ENCODE results near the gene HERC4.

HERC4 gene

GRCh38 chr10:68111584-68111983, 36.5 kb upstream of the HERC4 start:
- H3K4me3 ChIP-seq (replicated peaks; ENCODE audit: low read depth, low read length) = no peak overlapping the region
- DNase-seq (ENCODE audit: low read depth) = no peak
- TF ChIP-seq CTCF (IDR thresholded peaks at IDR 0.05; ENCODE audit: low read length, missing control alignments) = no peak

- H3K4me3 ChIP-seq (replicated peaks; ENCODE audit: low read depth, low read length) = no peak overlapping the region
- DNase-seq (ENCODE audit: low read depth) = no peak
- no peak for TF ChIP-seq CTCF (IDR thresholded peaks at IDR 0.05; ENCODE audit: low read length, missing control alignments)
These were observed 34.9 kb upstream of the HERC4 start for GRCh38 chr10:68110027-68110426.

GRCh38 chr10:68109331-68109730, 34.2 kb upstream of the HERC4 start, which contains the start of gene MYPN:
Gene MYPN, plus strand, starts transcription at chr10:68109488. Its CDS starts 11,951 bp downstream, at chr10:68121439.
- no peak within 1 kb of the TSS for H3K4me3 ChIP-seq (replicated peaks; ENCODE audit: low read depth, low read length)
- TF ChIP-seq CTCF (IDR thresholded peaks at IDR 0.05; ENCODE audit: low read length, missing control alignments) = no peak
- no peak for DNase-seq (ENCODE audit: low read depth)

GRCh38 chr10:68108653-68109052, 33.6 kb upstream of the HERC4 start:
- no peak for DNase-seq (ENCODE audit: low read depth)
- TF ChIP-seq CTCF (IDR thresholded peaks at IDR 0.05; ENCODE audit: low read length, missing control alignments) = no peak
- H3K4me3 ChIP-seq (replicated peaks; ENCODE audit: low read depth, low read length) = no peak overlapping the region

- no peak for TF ChIP-seq CTCF (IDR thresholded peaks at IDR 0.05; ENCODE audit: low read length, missing control alignments)
- DNase-seq (ENCODE audit: low read depth) = no peak
- H3K4me3 ChIP-seq (replicated peaks; ENCODE audit: low read depth, low read length) = no peak overlapping the region
These were observed 33.0 kb upstream of the HERC4 start for GRCh38 chr10:68108051-68108450.

- no peak for TF ChIP-seq CTCF (IDR thresholded peaks at IDR 0.05; ENCODE audit: low read length, missing control alignments)
- no peak overlapping the region for H3K4me3 ChIP-seq (replicated peaks; ENCODE audit: low read depth, low read length)
These were observed 32.6 kb upstream of the HERC4 start for GRCh38 chr10:68107651-68108050.

GRCh38 chr10:68106656-68107055, 31.6 kb upstream of the HERC4 start:
- no peak overlapping the region for H3K4me3 ChIP-seq (replicated peaks; ENCODE audit: low read depth, low read length)
- DNase-seq (ENCODE audit: low read depth) = peak; percentile 45
- TF ChIP-seq CTCF (IDR thresholded peaks at IDR 0.05; ENCODE audit: low read length, missing control alignments) = no peak

More at GRCh38 chr10:68107651-68108050, 32.6 kb upstream of the HERC4 start:
- no peak for DNase-seq (ENCODE audit: low read depth)
